RWPE1 (cell line): ENCODE measurements around the gene OR8K5.

ENCODE experiments used
- CTCF ChIA-PET: fragments of 350-600 bp; sonication (Branson Sonifier 250); formaldehyde crosslinking; extraction: SDS; loops from one replicate; lab custom pipeline; 2021; lab: Yijun Ruan, JAX
- POLR2A ChIA-PET: fragments of 400-600 bp; formaldehyde crosslinking; extraction: SDS; loops from one replicate; lab custom pipeline; 2020; ENCODE audit warnings: antibody characterized with exemption; ENCODE audit not compliant: low non-redundant PET; lab: Yijun Ruan, JAX
- DNase-seq: peaks from one replicate; pipeline ENCODE4 v3.0.0; 2012; ENCODE audit warnings: low spot score
- H3K27ac ChIP-seq: fragments of 450-650 bp; 2 replicates; pipeline ENCODE4 v1.5.1; 2017
- CTCF ChIP-seq: fragments of 450-650 bp; conservative IDR thresholded peaks from 2 replicates; pipeline ENCODE4 v1.5.1; 2017; ENCODE audit warnings: low read depth, mild to moderate bottlenecking

Gene OR8K5

GRCh38 chr11:56160217-56160616, at the start of gene OR8K5:
Gene OR8K5 (minus strand): TSS chr11:56160317. CDS start chr11:56160317, 0 bp downstream.
- POLR2A ChIA-PET = no interaction called here
- H3K27ac ChIP-seq = no peak within 1 kb of the TSS
- DNase-seq = no peak
- CTCF ChIA-PET = no interaction called here
- TF ChIP-seq CTCF = no peak

GRCh38 chr11:56207790-56208189, 47.7 kb upstream of the OR8K5 start:
- ChIA-PET CTCF (no interaction called here), POLR2A (no interaction called here)
- DNase-seq = no peak
- no peak overlapping the region for H3K27ac ChIP-seq
- TF ChIP-seq CTCF = no peak

- H3K27ac ChIP-seq = no peak overlapping the region
- TF ChIP-seq CTCF = no peak
- DNase-seq = no peak
- POLR2A ChIA-PET = no interaction called here
- CTCF ChIA-PET = no interaction called here
Observed at GRCh38 chr11:56197367-56197766, 37.2 kb upstream of the OR8K5 start.

GRCh38 chr11:56196705-56197104, 36.6 kb upstream of the OR8K5 start:
- ChIA-PET CTCF (no interaction called here), POLR2A (no interaction called here)
- no peak for DNase-seq
- TF ChIP-seq CTCF = no peak
- H3K27ac ChIP-seq = no peak overlapping the region

- no peak for TF ChIP-seq CTCF
- ChIA-PET CTCF (no interaction called here), POLR2A (no interaction called here)
- no peak for DNase-seq
- H3K27ac ChIP-seq = no peak overlapping the region
Observed at GRCh38 chr11:56188602-56189001, 28.5 kb upstream of the OR8K5 start.

GRCh38 chr11:56183459-56183858, 23.3 kb upstream of the OR8K5 start:
- ChIA-PET POLR2A (no interaction called here), CTCF (no interaction called here)
- no peak for TF ChIP-seq CTCF
- no peak overlapping the region for H3K27ac ChIP-seq
- DNase-seq = no peak

GRCh38 chr11:56176318-56176717, 16.2 kb upstream of the OR8K5 start, which contains the start of gene OR5J2:
Gene OR5J2 (plus strand): TSS chr11:56176618. CDS start chr11:56176618, 0 bp downstream.
- no peak for TF ChIP-seq CTCF
- CTCF ChIA-PET = no interaction called here
- POLR2A ChIA-PET = no interaction called here
- no peak within 1 kb of the TSS for H3K27ac ChIP-seq
- DNase-seq = no peak
